ENCODE results near the gene CHRM1. TPM values are rescaled to one million over a fixed set of nuclear protein-coding genes. Genes with fewer than 3 reads are reported as not detected.
A peak's percentile ranks its signal among the peaks of the same experiment; 100 is the strongest.

CHRM1 gene
- total RNA-seq, 2 experiments from 2014 or later = not detected

GRCh38 chr11:62910141-62910882 is 10.9 kb downstream of the CHRM1 start:
- TF ChIP-seq EZH2phosphoT487 (IDR thresholded peaks at IDR 0.05; ENCODE audit: borderline replicate concordance, low read depth, low read length) = no peak
- no peak for TF ChIP-seq CTCF (conservative IDR thresholded peaks at IDR 0.05; ENCODE audit: low read length)
- Histone ChIP-seq H2AFZ (ENCODE audit: low read length) (no peak overlapping the region), H3K4me2 (ENCODE audit: low read length) (no peak overlapping the region), H3K9me2 (ENCODE audit: insufficient read depth, low read length) (no peaks in the 10 kb centered on the region), H3K36me3 (ENCODE audit: insufficient read depth, low read length) (no peaks in the 10 kb centered on the region), H3K4me3 (ENCODE audit: low read depth, low read length, poor library complexity, severe bottlenecking) (no peak overlapping the region), H3K27ac (ENCODE audit: low read depth, low read length, poor library complexity, severe bottlenecking) (no peak overlapping the region), H3K79me2 (ENCODE audit: insufficient read depth, low read depth, low read length) (no peaks in the 10 kb centered on the region), H3K4me1 (ENCODE audit: insufficient read depth, low read length, poor library complexity, severe bottlenecking) (no peaks in the 10 kb centered on the region), H3K9me3 (ENCODE audit: low read length) (no peaks in the 10 kb centered on the region), H4K20me1 (ENCODE audit: insufficient read depth, low read length) (no peaks in the 10 kb centered on the region)
- intact Hi-C loops (cut with micrococcal nuclease; ENCODE audit: unreplicated experiment) = no loop called here
- ChIA-PET CTCF (ENCODE audit: unreplicated experiment) (interaction anchor here (0.6 kb wide), 1 partner anchor 904 kb away, joined by 3 read pairs; no protein-coding TSS in a partner anchor), POLR2A (no interaction called here)
- DNase-seq (ENCODE audit: low spot score) = no peak
- no TSS peak for BruUV-seq (replicated peaks)

- ChIA-PET POLR2A (no interaction called here), CTCF (ENCODE audit: unreplicated experiment) (no interaction called here)
- BruUV-seq (replicated peaks) = no TSS peak
- DNase-seq (ENCODE audit: low spot score) = peak; percentile 34
- H3K27ac ChIP-seq (ENCODE audit: low read depth, low read length, poor library complexity, severe bottlenecking) = no peak overlapping the region
- H3K79me2 ChIP-seq (ENCODE audit: insufficient read depth, low read depth, low read length) = no peaks in the 10 kb centered on the region
- H3K4me2 ChIP-seq (ENCODE audit: low read length) = no peak overlapping the region
- no peaks in the 10 kb centered on the region for H3K9me2 ChIP-seq (ENCODE audit: insufficient read depth, low read length)
- TF ChIP-seq EZH2phosphoT487 (IDR thresholded peaks at IDR 0.05; ENCODE audit: borderline replicate concordance, low read depth, low read length) (no peak), CTCF (conservative IDR thresholded peaks at IDR 0.05; ENCODE audit: low read length) (peak; percentile 73)
- no peak overlapping the region for H2AFZ ChIP-seq (ENCODE audit: low read length)
- H3K36me3 ChIP-seq (ENCODE audit: insufficient read depth, low read length) = no peaks in the 10 kb centered on the region
- no peaks in the 10 kb centered on the region for H4K20me1 ChIP-seq (ENCODE audit: insufficient read depth, low read length)
- H3K4me1 ChIP-seq (ENCODE audit: insufficient read depth, low read length, poor library complexity, severe bottlenecking) = no peaks in the 10 kb centered on the region
- no peaks in the 10 kb centered on the region for H3K9me3 ChIP-seq (ENCODE audit: low read length)
- H3K4me3 ChIP-seq (ENCODE audit: low read depth, low read length, poor library complexity, severe bottlenecking) = no peak overlapping the region
- intact Hi-C loops (cut with micrococcal nuclease; ENCODE audit: unreplicated experiment) = no loop called here
Measured at GRCh38 chr11:62909107-62909894, 11.9 kb downstream of the CHRM1 start.
